Medulla oblongata (tissue), 1 donor: ENCODE results near the gene HSPH1.
"Not testable (repeated sequence)": the region's sequence is repeated elsewhere in the genome, so short reads cannot be mapped to it uniquely, and the experiment has no call there.

ENCODE experiments used
- DNase-seq: peaks from one replicate; pipeline ENCODE4 v3.0.0-alpha.2; 2015; ENCODE audit errors: extremely low spot score

Gene HSPH1

DNA sequence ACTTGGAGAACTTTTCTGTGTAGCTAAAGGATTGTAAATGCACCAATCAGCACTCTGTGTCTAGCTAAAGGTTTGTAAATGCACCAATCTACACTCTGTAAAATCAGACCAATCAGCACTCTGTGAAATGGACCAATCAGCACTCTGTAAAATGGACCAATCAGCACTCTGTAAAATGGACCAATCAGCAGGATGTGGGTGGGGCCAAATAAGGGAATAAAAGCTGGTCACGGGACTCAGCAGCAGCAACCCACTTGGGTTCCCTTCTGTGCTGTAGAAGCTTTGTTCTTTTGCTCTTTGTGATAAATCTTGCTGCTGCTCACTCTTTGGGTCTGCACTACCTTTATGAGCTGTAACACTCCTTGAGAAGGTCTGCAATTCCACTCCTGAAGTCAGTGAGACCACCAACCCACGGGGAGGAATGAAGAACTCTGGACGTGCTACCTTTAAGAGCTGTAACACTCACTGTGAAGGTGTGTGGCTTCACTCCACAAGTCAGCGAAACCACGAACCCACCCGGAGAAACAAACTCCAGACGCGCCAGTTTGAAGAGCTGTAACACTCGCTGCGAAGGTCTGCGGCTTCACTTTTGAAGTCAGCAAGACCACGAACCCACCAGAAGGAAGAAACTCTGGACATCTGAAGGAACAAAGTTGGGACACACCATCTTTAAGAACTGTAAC, 16.2 kb upstream of the HSPH1 start:
- DNase-seq = not testable (repeated sequence)

- no peak for DNase-seq
Measured at GRCh38 chr13:31175847-31176532, 14.3 kb upstream of the HSPH1 start.

DNA sequence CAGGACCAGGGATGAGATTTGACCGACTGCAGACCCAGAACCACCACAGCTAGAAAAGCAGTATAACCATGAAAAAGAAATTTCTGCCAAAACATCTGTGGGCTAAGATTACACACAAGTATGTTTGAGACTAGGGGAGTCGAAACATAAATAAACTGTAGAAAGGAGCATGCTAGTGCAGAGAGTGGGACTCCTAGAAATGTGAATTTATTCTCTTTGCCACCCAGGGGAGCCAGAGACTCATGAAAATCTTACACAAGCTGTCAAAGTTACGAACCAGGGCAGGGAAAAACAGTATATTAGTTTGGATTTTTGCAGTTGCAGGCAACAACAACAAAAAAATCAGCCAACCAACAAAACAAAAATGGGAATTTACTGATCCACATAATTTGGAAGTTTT, 12.3 kb upstream of the HSPH1 start:
- peak; percentile 57 for DNase-seq

DNA sequence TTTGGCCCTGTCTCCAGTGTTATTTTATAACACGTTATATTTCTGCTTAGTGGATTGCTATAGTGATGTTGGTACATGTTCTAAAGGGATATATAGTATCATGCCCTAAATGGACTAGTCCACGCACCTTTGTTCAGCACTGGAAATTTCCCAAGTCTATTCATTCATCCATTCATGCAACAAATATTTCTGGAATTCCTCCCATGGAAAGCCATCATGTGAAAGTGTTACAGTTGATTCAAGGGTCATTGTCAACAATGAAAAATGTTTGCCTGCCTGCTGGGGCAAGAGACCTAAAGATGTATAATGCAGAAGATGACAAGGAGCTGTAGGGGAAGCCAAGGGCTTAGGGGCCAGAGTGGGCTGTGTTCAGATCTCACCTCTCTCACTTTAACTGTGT, 10.8 kb upstream of the HSPH1 start:
- DNase-seq = no peak

GRCh38 chr13:31172001-31172400, 10.3 kb upstream of the HSPH1 start:
- DNase-seq = no peak

GRCh38 chr13:31168736-31169135, 7.0 kb upstream of the HSPH1 start:
- DNase-seq = no peak

DNA sequence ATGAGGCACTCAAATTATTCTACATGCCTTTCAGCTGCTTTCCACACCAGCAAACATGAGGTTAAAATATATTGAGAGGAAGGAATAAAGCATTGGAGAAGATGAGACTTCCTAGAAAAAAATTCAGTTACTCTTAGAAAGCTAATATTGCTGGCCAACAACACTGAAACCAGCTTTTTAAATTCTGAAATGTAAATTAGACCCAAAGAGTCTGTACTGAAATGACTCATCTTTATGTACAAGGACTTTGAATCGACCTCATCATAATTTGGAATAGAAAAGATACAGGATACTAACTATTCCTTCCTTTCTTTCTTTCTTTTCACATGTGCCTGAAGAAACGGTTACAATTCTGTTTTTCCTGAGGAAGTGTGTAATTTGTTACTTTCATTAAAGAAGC, 6.5 kb upstream of the HSPH1 start:
- no peak for DNase-seq

DNA sequence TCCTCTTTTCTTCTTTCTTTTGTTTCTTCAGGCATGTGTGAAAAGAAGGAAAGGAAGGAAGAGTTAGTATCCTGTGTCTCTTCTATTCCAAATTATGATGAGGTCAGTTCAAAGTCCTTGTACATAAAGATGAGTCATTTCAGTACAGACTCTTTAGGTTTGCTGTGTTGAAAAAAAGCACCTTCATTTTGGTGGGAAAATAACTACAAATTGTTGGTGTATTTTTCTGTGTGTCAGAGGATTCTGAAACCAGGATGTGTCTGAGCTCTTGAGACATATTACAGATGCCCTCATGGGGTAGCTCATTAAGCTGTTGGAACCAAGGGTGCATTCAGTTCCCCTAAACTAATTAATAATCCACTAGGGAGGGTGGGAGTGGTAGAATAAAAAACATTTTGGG, 5.8 kb upstream of the HSPH1 start:
- no peak for DNase-seq

DNA sequence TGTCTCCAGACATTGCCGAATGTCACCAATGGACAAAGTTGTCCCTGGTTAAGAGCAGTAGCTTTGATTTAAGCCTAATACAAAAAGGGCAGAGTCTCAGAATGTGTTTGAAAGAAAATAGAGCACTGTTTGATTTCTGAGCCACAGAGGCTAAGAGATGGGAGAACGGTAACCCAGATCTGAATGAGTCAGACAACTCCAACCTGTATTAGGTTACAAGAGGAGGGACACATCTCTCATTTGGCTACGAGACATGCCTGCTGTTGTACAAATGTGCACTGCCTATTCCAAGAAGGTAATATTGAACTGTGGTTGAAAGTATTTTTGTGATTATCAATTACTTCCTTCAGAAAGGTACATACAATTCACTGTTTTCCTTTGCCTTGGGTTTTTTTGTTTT, 4.9 kb upstream of the HSPH1 start:
- DNase-seq = no peak

DNA sequence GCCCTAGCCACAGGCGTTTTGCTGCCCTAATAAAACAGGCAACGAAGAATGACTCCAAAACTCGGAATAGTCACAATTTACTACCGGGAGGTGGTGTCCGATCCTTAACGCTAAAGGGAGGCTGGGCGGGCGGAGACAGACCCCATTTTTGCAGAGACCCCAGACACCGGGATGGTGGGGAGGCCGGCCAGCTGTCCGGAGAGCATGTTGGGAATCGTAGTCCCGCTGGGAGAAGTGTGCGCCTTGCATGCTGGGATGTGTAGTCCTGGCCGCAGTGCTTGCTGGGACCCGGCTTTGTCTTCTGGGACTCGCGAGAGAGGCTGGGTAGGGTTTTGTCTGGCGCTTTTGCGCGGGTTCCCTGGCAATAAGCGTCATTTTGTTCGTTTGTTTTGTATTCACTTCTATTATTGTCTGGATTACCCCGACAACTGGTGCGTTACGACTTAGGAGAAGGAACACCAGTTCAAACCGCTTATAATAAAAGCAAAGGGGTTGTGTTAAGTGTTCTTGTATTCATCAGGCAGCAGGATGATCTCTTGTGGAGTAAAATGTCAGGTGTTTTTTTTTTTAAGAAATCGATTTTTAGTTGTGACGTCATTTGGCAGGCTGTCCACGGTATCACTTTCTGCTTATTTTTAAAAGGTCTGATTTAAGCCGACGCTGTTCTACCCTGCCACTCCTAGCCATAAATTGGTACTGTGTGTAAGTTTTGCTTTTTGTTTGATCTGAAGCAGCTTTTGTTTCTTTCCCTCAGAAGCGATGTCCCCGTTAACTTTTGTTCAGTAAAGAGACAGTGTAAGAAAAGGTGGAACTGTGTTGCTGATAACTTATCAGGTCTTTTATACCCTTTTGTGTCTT, 676 bp upstream of the HSPH1 start:
- DNase-seq = peak; percentile 98

GRCh38 chr13:31160857-31161556, 697 bp downstream of the HSPH1 start:
- peak; percentile 86 for DNase-seq

DNA sequence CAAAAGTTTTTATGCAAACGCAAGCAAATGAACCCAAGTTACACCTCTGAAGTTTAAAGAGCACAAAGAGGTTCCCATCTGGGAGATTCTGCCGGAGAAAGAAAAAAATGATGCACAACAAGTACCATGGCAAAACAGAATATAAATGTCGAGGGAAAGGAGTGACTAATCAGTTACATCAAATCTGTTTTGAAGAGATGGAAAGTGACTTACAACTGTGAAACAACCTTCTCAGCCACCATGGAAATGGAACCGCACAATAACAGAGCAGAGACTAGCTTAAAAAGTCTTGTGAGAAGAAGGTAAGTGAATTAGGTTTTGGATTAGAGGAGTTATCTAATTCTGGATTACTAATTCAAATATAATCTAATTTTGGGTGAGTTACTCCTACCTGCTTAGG, 2.4 kb downstream of the HSPH1 start:
- DNase-seq = no peak

- no peak for DNase-seq
Measured at GRCh38 chr13:31154939-31155338, 6.8 kb downstream of the HSPH1 start.

DNA sequence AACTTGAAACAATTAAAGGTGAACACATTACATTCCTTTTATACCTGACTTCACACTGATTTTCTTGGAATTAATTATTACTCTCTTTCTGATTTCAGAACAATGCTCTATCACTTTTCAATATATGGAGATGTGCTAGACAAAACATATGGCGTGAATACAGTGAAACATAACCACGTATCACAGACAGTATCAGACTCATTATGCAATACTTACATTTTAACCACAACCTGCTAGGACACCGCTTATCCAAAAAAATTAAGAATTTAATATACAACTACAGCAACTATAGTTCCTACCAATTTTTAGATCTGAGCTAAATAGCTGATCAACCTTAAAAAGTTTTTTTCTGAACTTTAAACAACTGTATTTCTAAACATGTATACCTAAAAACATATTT, 9.9 kb downstream of the HSPH1 start:
- DNase-seq = no peak

DNA sequence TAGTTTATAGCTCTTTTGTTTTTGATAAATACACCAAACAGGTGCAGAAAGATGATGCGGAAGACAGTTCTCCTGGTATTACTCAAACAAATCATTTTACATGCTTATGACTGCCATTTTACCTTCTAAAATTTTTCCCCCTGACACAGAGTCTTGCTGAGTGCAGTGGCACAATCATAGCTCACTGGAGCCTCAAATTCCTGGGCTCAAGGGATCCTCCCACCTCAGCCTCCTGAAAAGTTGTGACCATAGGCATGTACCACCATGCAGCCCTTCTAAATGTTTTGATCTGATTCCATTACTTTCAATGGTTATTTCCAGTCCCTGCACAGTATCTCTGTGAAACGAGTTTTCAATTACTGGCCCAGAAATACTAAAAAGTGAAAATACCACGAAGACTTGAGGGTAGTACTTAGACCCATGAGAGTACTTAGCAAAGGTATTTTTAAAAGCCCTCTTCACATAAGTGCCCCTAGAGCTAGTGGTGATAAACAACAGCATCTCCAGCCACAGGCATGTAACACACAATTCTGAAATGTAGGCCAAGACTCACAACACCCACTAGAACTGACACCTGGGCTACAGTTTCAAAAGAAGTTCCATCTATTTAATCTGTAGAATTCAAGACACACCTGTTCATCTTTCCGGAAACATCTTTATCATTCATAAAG, 11.3 kb downstream of the HSPH1 start:
- no peak for DNase-seq

- no peak for DNase-seq
Measured at GRCh38 chr13:31149604-31150003, 12.1 kb downstream of the HSPH1 start.

GRCh38 chr13:31145417-31145816, 16.3 kb downstream of the HSPH1 start:
- DNase-seq = no peak

DNA sequence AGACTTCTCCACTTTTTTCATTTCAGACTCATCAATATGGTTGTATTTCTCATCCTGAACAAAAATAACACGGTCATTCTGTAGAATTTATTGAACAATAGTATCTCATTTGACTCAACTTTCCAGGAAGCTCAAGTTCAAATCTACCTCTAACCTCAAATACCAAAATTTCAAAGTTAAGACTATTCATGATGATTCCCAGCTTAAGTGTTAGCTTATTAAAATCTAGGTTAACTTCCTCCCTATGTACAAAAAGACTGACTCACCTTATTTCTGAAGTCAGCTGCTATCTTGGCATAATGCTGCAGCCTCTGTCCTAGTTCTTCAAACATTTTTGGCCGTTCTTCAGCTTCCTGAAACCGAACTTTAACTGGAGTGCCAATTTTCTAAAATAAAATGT, 23.2 kb downstream of the HSPH1 start:
- no peak for DNase-seq

DNA sequence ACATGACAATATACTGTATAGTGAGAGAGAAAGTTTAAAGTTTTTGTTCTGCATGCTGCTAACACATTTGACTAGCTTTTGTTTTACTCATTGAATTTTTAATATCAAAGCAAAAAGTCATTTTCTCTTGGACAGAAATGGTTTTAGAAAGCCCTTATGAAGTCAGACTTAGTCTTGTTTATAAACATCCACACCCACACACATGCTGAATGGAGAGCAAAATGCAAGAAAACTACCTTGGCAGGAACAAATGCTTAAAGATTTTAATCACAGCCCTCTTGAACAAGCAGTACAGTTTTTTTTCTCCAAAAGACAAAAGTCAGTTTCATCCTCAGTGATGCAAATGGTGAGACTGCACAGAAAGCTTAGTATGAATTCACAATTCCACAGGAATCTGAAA, 25.0 kb downstream of the HSPH1 start:
- no peak for DNase-seq

DNA sequence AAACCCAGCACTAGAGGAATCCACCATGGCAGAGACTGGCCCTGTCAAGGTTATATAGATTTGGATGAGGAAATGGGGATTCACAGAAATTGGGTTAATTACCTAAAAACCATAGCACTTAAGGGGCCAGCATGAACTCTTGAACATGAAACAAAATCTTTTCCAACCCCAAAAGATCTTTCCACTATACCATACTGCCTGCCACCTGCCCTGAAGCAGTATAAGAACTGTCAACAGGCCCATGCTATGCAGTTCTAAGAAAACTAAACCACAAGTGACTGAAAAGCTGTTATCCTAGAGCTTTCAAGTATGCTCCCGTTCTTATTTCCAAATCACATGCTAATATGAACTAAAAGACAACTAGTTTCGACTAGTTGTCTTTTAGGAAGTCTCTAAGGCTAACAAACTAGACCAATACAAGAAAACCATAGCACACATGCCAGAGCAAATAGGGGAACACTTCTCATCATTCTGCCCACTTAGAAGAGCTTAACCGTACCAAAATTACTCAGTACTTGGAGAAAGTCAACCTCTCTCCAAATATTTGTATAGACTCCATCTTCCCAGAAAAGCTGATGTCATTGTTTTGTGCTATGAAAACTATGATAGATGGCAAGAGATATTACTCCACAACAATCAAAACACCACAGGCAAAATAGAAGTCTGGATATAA, 27.5 kb downstream of the HSPH1 start:
- no peak for DNase-seq

GRCh38 chr13:31133621-31134020, 28.1 kb downstream of the HSPH1 start:
- no peak for DNase-seq
